Activated CD4-positive, alpha-beta memory T cell treated with anti-CD3 and anti-CD28 coated beads for 36 hours (primary cell): ENCODE data around the gene SELENOW. TPM values are rescaled to one million over a fixed set of nuclear protein-coding genes. Genes with fewer than 3 reads are reported as not detected.
"Not testable (repeated sequence)": the region's sequence is repeated elsewhere in the genome, so short reads cannot be mapped to it uniquely, and the experiment has no call there.

Experiments
- CTCF ChIA-PET: fragments of 350-600 bp; sonication (Branson Sonifier 250); formaldehyde crosslinking; loops from one replicate; lab custom pipeline; 2021; ENCODE audit warnings: antibody characterized with exemption, inconsistent platforms; lab: Charles Lee
- POLR2A ChIA-PET: fragments of 350-600 bp; sonication (Branson Sonifier 250); formaldehyde crosslinking; loops from one replicate; lab custom pipeline; 2021; ENCODE audit warnings: antibody characterized with exemption; lab: Charles Lee
- DNase-seq: peaks from one replicate; pipeline ENCODE4 v3.0.0-alpha.2; 2020
- H3K27ac Mint-ChIP-seq: one replicate; pipeline ENCODE4 v1.8.0; 2021; ENCODE audit warnings: mixed read lengths
- H3K27me3 Mint-ChIP-seq: one replicate; pipeline ENCODE4 v1.8.0; 2021; ENCODE audit warnings: mixed read lengths
- H3K36me3 Mint-ChIP-seq: one replicate; pipeline ENCODE4 v1.8.0; 2021; ENCODE audit warnings: mixed read lengths
- H3K4me1 Mint-ChIP-seq: one replicate; pipeline ENCODE4 v1.8.0; 2021; ENCODE audit warnings: low read depth, mixed read lengths
- H3K4me3 Mint-ChIP-seq: one replicate; pipeline ENCODE4 v1.8.0; 2021; ENCODE audit warnings: mild to moderate bottlenecking, mixed read lengths
- H3K9me3 Mint-ChIP-seq: one replicate; pipeline ENCODE4 v1.8.0; 2021; ENCODE audit warnings: mixed read lengths
- intact Hi-C: fragments of 100-400 bp; cut with micrococcal nuclease; formaldehyde crosslinking; loops from one replicate; pipeline ENCODE4 v1.15.1; 2023
- total RNA-seq, 2 experiments: library from RNA; stranded (reverse); gene quantifications; one replicate each; pipeline ENCODE4 v1.2.3, GENCODE V29; 2021

The SELENOW gene
- total RNA-seq, 2 experiments from 2014 or later = 162 to 174 TPM

DNA sequence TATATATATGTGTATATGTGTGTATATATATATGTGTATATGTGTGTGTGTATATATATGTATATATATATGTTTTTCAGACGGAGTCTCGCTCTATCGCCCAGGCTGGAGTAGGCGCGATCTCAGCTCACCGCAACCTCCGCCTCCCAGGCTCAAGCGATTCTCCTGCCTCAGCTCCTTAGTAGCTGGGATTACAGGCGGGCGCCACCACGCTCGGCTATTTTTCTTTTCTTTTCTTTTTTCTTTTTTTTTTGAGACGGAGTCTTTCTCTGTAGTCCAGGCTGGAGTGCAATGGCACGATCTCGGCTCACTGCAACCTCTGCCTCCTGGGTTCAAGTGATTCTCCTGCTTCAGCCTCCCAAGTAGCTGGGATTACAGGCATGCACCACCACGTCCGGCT lies 32.4 kb upstream of the SELENOW start:
- Mint-ChIP-seq H3K36me3 (peaks cover 26% of the 10 kb centered on the region), H3K4me1 (peaks cover 49% of the 10 kb centered on the region), H3K4me3 (peak overlapping the region; percentile 99)
- DNase-seq, H3K9me3 Mint-ChIP-seq, POLR2A ChIA-PET, H3K27me3 Mint-ChIP-seq, H3K27ac Mint-ChIP-seq: not testable (repeated sequence)
- intact Hi-C loops = loop anchor here (10.0 kb wide), 1 partner anchor 589 kb away; no protein-coding TSS in a partner anchor
- CTCF ChIA-PET = interaction anchor here (1.0 to 9.8 kb wide), 4 partner anchors 20 to 262 kb away, joined by 4 to 183 read pairs (median 8); partner anchors contain the start of genes EHD2 and KPTN

DNA sequence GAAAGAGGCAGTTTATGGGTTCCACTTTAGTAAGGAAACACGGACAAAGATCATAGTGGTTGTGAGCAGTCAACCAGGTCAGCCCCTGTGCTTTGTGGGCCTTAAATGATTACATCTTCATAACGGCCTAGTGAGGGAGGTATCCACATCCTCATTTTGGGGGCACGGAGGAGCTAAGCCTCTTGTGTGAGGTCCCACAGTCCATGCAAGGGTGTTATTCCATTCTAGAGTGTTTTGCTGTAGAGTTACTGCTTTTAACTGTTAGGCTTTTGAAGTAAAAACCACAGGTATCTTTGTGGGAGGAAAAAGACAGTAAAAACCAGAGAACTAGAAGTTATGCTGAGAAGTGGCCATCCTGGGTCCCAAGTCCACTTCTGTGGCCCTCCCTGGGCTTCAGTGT lies 29.2 kb upstream of the SELENOW start:
- no peak for DNase-seq
- intact Hi-C loops = loop anchor here (10.0 kb wide), 1 partner anchor 585 kb away; no protein-coding TSS in a partner anchor
- Mint-ChIP-seq H3K27ac (peak overlapping the region; percentile 47), H3K27me3 (peaks cover 2% of the 10 kb centered on the region), H3K4me1 (peaks cover 35% of the 10 kb centered on the region), H3K36me3 (peaks cover 47% of the 10 kb centered on the region), H3K9me3 (no peaks in the 10 kb centered on the region), H3K4me3 (no peak overlapping the region)
- ChIA-PET POLR2A (no interaction called here), CTCF (interaction anchor here (1.1 to 4.0 kb wide), 2 partner anchors 17 to 36 kb away, joined by 3 to 11 read pairs; partner anchors contain the start of gene EHD2)

DNA sequence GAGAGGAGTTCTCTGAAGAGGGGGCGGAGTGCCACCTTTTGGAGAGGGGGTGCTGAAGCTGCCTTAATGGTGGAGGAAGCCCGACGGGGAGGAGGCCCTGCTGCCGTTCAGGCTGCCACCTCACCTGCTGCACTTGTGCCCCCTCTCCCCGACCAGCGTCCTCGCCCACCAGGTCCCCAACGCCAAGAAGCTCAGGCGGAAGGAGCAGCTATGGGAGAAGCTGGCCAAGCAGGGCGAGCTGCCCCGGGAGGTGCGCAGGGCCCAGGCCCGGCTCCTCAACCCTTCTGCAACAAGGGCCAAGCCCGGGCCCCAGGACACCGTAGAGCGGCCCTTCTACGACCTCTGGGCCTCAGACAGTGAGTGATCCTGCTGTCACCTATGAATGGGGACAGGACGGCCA lies 27.8 kb upstream of the SELENOW start:
- no peaks in the 10 kb centered on the region for H3K27me3 Mint-ChIP-seq
- intact Hi-C loops = no loop called here
- ChIA-PET POLR2A (no interaction called here), CTCF (interaction anchor here (1.4 to 1.6 kb wide), 2 partner anchors 15 to 38 kb away, joined by 5 read pairs; partner anchors contain the start of gene EHD2)
- no peak overlapping the region for H3K4me3 Mint-ChIP-seq
- H3K36me3 Mint-ChIP-seq = peaks cover 42% of the 10 kb centered on the region
- no peak for DNase-seq
- H3K4me1 Mint-ChIP-seq = peaks cover 25% of the 10 kb centered on the region
- H3K9me3 Mint-ChIP-seq = no peaks in the 10 kb centered on the region
- no peak overlapping the region for H3K27ac Mint-ChIP-seq

DNA sequence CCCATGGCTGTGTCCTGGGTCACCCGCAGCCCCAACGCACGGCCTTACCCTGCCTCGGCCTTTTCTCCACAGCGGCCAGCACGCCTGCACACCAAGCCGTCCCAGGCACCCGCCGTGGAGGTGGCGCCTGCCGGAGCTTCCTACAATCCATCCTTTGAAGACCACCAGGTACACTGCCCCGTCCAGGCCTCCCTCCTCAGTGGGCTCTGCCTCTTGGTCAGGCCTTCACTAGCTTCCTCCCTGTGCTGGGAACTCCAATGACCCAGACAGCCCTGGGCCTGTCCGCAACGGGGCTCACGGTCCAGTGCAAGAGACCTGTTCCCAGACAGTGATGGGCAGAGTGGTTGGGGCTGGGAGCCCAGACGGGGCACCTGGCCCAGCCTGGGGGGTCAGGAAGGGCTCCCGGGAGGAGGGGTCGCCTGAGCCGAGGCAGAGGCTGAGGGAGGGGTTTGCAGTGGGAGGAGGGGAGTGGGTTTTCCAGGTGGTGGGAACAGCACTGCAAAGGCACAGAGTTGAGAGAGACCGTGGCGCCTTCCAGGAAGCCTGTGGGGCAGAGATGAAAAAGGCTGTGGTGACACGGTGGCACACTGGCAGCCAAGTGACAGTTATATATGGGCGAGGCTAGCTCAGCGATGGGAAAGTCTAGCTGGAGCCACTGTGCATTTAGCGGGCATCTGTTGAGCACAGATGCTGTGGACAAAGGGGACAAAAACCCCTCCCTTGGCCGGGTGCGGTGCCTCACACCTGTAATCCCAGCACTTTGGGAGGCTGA lies 25.9 kb upstream of the SELENOW start:
- ChIA-PET POLR2A (no interaction called here), CTCF (interaction anchor here (1.1 to 1.6 kb wide), 3 partner anchors 10 to 40 kb away, joined by 3 to 5 read pairs (median 3); partner anchors contain the start of gene EHD2)
- Mint-ChIP-seq H3K4me1 (peaks cover 17% of the 10 kb centered on the region), H3K4me3 (no peak overlapping the region), H3K9me3 (no peaks in the 10 kb centered on the region), H3K27ac (no peak overlapping the region), H3K36me3 (peaks cover 53% of the 10 kb centered on the region), H3K27me3 (no peaks in the 10 kb centered on the region)
- no peak for DNase-seq
- intact Hi-C loops = no loop called here

DNA sequence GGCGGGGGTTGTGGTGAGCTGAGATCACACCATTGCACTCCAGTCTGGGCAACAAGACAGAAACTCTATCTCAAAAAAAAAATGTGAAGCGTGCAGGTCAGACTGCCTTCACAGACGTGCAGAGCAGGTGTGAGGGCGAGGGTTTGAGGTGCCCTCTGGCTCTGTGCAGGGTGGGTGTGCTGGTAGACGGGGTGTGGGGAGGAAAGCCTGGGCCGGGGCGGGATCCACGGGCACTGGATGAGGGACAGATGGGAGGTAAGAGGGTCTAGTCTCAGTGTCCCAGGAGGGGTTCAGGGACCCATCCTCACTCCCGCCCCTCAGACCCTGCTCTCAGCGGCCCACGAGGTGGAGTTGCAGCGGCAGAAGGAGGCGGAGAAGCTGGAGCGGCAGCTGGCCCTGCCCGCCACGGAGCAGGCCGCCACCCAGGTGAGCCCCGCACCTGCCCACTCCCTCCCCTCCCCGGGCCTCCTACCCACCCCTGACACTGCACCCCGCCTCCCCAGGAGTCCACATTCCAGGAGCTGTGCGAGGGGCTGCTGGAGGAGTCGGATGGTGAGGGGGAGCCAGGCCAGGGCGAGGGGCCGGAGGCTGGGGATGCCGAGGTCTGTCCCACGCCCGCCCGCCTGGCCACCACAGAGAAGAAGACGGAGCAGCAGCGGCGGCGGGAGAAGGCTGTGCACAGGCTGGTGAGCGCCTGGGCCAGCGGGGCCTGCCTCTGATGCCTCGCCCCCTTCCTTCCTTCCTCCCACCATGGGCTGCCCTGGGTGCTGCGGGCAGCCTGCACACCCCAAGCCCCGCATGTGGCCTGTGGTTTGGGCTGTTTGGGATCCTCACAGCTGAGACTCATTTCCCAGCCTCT lies 24.1 kb upstream of the SELENOW start:
- ChIA-PET CTCF (no interaction called here), POLR2A (no interaction called here)
- no peak overlapping the region for H3K4me3 Mint-ChIP-seq

DNA sequence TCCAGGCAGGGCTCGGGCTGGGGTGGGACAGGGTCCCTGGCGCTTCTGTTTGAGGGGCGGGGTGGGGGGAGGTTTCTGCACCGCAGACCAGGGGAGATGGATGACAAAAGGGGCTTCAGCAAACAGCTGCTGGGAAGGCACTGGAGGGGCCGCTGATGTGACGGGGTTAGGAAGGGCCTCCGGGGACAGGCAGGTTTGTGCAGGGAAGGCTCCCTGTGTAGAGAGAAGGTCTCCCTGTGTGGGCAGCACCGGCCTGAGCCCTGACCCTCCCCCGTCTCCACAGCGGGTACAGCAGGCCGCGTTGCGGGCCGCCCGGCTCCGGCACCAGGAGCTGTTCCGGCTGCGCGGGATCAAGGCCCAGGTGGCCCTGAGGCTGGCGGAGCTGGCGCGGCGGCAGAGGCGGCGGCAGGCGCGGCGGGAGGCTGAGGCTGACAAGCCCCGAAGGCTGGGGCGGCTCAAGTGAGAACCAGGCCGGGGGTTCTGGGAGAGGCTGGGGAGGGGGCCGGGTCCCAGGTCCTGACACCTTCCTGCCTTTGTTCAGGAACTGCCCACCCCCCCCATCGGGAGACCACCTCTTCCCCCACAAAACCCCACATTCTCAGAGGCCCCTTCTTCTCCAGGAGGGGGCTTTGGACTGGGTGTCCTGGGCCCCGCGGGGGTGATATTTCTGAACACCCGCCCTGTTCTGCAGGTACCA lies 23.3 kb upstream of the SELENOW start:
- Mint-ChIP-seq H3K36me3 (peaks cover 52% of the 10 kb centered on the region), H3K27me3 (no peaks in the 10 kb centered on the region), H3K4me1 (no peaks in the 10 kb centered on the region), H3K4me3 (no peak overlapping the region), H3K27ac (no peak overlapping the region), H3K9me3 (no peaks in the 10 kb centered on the region)
- CTCF ChIA-PET = interaction anchor here (1.1 kb wide), 1 partner anchor 42 kb away, joined by 3 read pairs; no protein-coding TSS in a partner anchor
- POLR2A ChIA-PET = no interaction called here
- DNase-seq = no peak
- intact Hi-C loops = no loop called here

More for the DNA sequence above, 24.1 kb upstream of the SELENOW start:
- no peak overlapping the region for H3K27ac Mint-ChIP-seq
- intact Hi-C loops = no loop called here
- no peaks in the 10 kb centered on the region for H3K9me3 Mint-ChIP-seq
- H3K36me3 Mint-ChIP-seq = peaks cover 53% of the 10 kb centered on the region
- H3K27me3 Mint-ChIP-seq = no peaks in the 10 kb centered on the region
- DNase-seq = no peak
- peaks cover 1% of the 10 kb centered on the region for H3K4me1 Mint-ChIP-seq

DNA sequence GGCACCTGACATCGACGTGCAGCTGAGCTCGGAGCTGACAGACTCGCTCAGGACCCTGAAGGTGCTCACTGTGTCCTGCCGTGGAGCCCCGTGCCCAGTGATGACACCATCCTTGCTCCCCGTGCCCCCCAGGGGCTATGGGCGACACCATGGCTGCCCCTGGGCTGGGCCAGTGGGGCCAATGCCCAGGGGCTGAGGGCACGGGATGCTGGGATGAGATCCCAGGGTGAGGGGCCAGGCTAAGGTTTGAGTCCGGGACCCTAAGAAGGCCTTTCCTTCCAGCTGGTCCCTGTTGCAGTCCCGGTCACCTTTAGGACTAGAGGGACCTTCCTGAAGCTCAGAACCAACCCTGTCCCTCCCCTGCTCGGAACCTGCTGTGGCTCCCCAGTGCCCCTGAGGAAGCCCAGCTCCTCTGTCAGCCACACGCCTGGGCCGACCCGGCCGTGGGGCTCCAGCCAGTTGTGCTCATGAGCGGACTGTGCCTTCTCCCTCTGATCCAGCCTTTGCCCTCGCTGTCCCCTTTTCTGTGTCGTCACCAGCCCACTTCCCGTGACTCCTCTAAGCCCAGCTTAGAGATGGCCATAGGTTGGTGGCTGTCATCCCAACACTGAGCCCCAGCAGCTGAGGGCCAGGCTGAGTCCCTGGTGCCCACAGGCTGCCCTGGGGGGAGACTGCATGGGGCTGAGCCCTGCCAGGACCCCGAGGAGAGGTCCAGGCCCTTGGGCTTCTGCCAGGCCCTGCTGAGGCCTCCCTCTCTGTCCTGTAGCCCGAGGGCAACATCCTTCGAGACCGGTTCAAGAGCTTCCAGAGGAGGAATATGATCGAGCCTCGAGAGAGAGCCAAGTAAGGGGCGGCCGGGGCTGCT lies 22.5 kb upstream of the SELENOW start:
- CTCF ChIA-PET = interaction anchor here (1.1 kb wide), 1 partner anchor 43 kb away, joined by 3 read pairs; no protein-coding TSS in a partner anchor

DNA sequence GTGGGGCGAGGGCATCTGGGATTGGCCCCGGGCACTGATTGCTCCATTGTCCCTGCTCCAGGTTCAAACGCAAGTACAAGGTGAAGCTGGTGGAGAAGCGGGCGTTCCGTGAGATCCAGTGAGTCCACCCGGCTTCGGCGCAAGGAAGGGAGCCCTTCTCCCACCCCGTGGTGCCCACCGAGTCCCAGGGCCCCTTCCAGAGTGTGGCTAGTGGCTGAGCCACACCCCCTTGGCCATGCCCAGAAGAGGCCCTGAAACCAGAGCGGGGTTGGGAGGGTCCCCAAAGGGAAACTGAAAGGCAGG lies 21.9 kb upstream of the SELENOW start:
- intact Hi-C loops = no loop called here
- Mint-ChIP-seq H3K27me3 (no peaks in the 10 kb centered on the region), H3K9me3 (no peaks in the 10 kb centered on the region), H3K27ac (no peak overlapping the region), H3K4me3 (no peak overlapping the region), H3K4me1 (no peaks in the 10 kb centered on the region), H3K36me3 (peaks cover 44% of the 10 kb centered on the region)
- ChIA-PET CTCF (no interaction called here), POLR2A (no interaction called here)
- DNase-seq = no peak

More for the DNA sequence above, 22.5 kb upstream of the SELENOW start:
- DNase-seq = no peak
- intact Hi-C loops = no loop called here
- peaks cover 47% of the 10 kb centered on the region for H3K36me3 Mint-ChIP-seq
- H3K27me3 Mint-ChIP-seq = no peaks in the 10 kb centered on the region
- H3K9me3 Mint-ChIP-seq = no peaks in the 10 kb centered on the region
- no peak overlapping the region for H3K27ac Mint-ChIP-seq
- POLR2A ChIA-PET = no interaction called here
- no peaks in the 10 kb centered on the region for H3K4me1 Mint-ChIP-seq
- H3K4me3 Mint-ChIP-seq = no peak overlapping the region

DNA sequence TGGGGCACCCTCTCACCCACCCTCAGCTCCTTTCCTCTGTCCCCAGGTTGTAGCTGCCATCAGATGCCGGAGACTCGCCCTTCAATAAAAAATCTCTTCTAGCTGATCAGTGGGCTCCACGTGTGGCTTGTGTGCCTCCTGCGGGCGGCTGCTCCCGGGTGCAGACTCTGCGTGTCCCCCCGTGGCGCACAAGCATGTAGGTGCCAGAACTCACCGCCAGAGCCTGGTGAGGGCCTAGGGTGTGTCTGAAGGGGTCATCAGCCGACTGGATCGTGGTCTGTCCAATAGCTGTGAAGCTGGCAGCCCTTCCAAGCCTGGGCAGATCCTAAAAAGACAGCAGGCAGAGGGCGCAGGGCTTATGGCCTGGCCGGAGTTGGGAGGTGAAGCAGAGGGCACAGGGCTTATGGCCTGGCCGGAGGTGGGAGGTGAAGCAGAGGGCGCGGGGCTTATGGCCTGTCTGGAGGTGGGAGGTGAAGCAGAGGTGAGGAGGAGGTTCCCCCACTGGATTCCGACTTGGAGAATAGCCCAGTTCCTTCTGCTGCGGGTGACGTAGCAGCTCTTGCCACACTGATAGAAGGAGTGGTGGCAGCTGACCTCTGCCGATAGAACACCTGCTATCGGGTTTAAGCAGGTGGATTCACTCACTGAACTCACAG lies 21.4 kb upstream of the SELENOW start:
- H3K9me3 Mint-ChIP-seq = no peaks in the 10 kb centered on the region
- H3K4me3 Mint-ChIP-seq = no peak overlapping the region
- ChIA-PET POLR2A (no interaction called here), CTCF (interaction anchor here (1.1 kb wide), 1 partner anchor 31 kb away, joined by 4 read pairs; no protein-coding TSS in a partner anchor)
- no peaks in the 10 kb centered on the region for H3K27me3 Mint-ChIP-seq
- no peaks in the 10 kb centered on the region for H3K4me1 Mint-ChIP-seq
- no peak for DNase-seq
- H3K36me3 Mint-ChIP-seq = peaks cover 42% of the 10 kb centered on the region
- H3K27ac Mint-ChIP-seq = no peak overlapping the region
- intact Hi-C loops = no loop called here

DNA sequence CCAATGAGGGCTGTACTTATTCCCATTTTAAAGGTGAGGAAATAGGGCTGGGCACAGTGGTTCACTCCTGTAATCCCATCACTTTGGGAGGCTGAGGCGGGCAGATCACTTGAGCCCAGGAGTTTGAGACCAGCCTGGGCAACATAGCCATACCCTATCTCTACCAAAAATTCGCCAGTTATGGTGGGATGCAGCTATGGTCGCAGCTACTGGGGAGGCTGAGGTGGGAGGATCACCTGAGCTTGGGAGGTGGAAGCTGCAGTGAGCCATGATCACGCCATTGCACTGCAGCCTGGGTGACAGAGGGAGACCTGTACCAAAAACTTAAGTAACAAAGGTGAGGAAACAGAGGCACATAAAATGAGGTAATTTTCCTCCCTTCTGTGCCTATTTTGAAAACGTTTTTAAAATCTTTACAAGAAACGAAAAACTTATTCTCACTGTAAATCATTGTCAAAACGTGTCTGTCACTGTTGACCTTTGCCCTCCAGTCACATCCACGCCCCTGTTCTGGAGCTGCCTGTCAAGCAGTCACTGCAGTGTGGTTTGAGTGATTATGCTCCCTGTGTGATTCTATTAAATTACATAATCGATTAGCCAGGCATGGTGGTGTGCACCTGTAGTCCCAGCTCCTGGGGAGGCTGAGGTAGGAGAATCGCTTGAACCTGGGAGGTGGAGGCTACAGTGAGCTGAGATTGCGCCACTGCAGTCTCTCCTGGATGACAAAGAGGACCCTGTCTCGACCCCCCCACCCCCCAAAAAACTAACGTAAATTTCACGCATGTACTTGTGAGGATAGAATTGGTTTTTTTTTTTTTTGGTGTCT lies 20.7 kb upstream of the SELENOW start:
- ChIA-PET POLR2A (interaction anchor here (0.6 kb wide), 2 partner anchors 24 to 318 kb away, joined by 3 to 6 read pairs; no protein-coding TSS in a partner anchor), CTCF (interaction anchor here (1.1 to 2.5 kb wide), 3 partner anchors 30 to 46 kb away, joined by 4 to 9 read pairs (median 4); no protein-coding TSS in a partner anchor)
- H3K27ac Mint-ChIP-seq = no peak overlapping the region
- H3K4me3 Mint-ChIP-seq = no peak overlapping the region
- no peaks in the 10 kb centered on the region for H3K27me3 Mint-ChIP-seq
- H3K36me3 Mint-ChIP-seq = peaks cover 38% of the 10 kb centered on the region
- H3K9me3 Mint-ChIP-seq = no peaks in the 10 kb centered on the region
- intact Hi-C loops = no loop called here
- no peak for DNase-seq
- no peaks in the 10 kb centered on the region for H3K4me1 Mint-ChIP-seq
